UCSD-AML1 (cell line): ENCODE measurements around the gene FARP2.
"Not testable (repeated sequence)": the region's sequence is repeated elsewhere in the genome, so short reads cannot be mapped to it uniquely, and the experiment has no call there.

ENCODE experiments used
- DNase-seq: peaks from one replicate; lab custom pipeline; 2025; ENCODE audit not compliant: unreplicated experiment; lab: John Stamatoyannopoulos, UW

Gene FARP2

GRCh38 chr2:241525818-241526780 is 170.0 kb downstream of the FARP2 start:
- not testable (repeated sequence) for DNase-seq

GRCh38 chr2:241530571-241530970 is 174.5 kb downstream of the FARP2 start:
- no peak for DNase-seq

GRCh38 chr2:241531161-241531722 is 175.2 kb downstream of the FARP2 start:
- DNase-seq, result no peak

- DNase-seq, result no peak
These were observed 176.1 kb downstream of the FARP2 start for GRCh38 chr2:241532168-241532567.

- DNase-seq, result no peak
These were observed 176.9 kb downstream of the FARP2 start for GRCh38 chr2:241532733-241533601.

- DNase-seq, result no peak
These were observed 178.2 kb downstream of the FARP2 start for GRCh38 chr2:241534293-241534692.

GRCh38 chr2:241534701-241535375 is 178.8 kb downstream of the FARP2 start:
- no peak for DNase-seq

GRCh38 chr2:241535871-241536655 is 180.0 kb downstream of the FARP2 start:
- no peak for DNase-seq

GRCh38 chr2:241538838-241539615 is 182.9 kb downstream of the FARP2 start:
- DNase-seq, result no peak

GRCh38 chr2:241539616-241540374 is 183.7 kb downstream of the FARP2 start:
- no peak for DNase-seq

- DNase-seq, result no peak
These were observed 184.3 kb downstream of the FARP2 start for GRCh38 chr2:241540401-241540770.

- DNase-seq, result no peak
These were observed 184.9 kb downstream of the FARP2 start for GRCh38 chr2:241540771-241541561.

- no peak for DNase-seq
These were observed 185.6 kb downstream of the FARP2 start for GRCh38 chr2:241541564-241542277.

- DNase-seq, result no peak
These were observed 186.2 kb downstream of the FARP2 start for GRCh38 chr2:241542278-241542605.
